A549 (cell line): ENCODE measurements around the gene THEMIS2. TPM values are rescaled to one million over a fixed set of nuclear protein-coding genes. Genes with fewer than 3 reads are reported as not detected.

Experiments
- ATAC-seq, 2 experiments: fragments of 200-7000 bp in 1 of 2; fragments of >200 bp in 1 of 2; cut with Nextera tagmentation in 1 of 2; cut with Tn5 transposase in 1 of 2; 3 replicates each; pipeline versions ENCODE4 v1.8.0 to v1.9.1; 2018 to 2020; ENCODE audit warnings: mild to moderate bottlenecking in 1 of 2, moderate library complexity in 1 of 2
- CTCF ChIA-PET: fragments of 300-600 bp; sonication (Branson Sonifier 250); formaldehyde crosslinking; extraction: SDS; loops from one replicate; lab custom pipeline; 2021; ENCODE audit warnings: antibody characterized with exemption, inconsistent platforms; lab: Yijun Ruan, JAX
- POLR2A ChIA-PET: fragments of 350-600 bp; formaldehyde crosslinking; extraction: SDS; loops from one replicate; lab custom pipeline; 2021; ENCODE audit warnings: antibody characterized with exemption, inconsistent platforms; lab: Yijun Ruan, JAX
- DNase-seq, 2 experiments: peaks; one replicate each; pipeline versions ENCODE4 v3.0.0 to v3.0.0-alpha.2; 2011 to 2016; ENCODE audit warnings: low read depth in 1 of 2, low spot score in 1 of 2
- FAIRE-seq: peaks from 2 replicates; lab custom pipeline; 2011; peaks lifted over from hg19 to GRCh38; lab: Jason Lieb, UNC
- H3K27ac ChIP-seq, 2 experiments: fragments of >200 bp; sonication (Bioruptor Twin); formaldehyde crosslinking; 3 replicates each; pipeline ENCODE4 v1.5.1; 2016 to 2017
- H3K4me1 ChIP-seq: fragments of >200 bp; sonication (Bioruptor Twin); formaldehyde crosslinking; 3 replicates; pipeline ENCODE4 v1.6.1; 2016
- H3K4me2 ChIP-seq: fragments of >200 bp; sonication (Bioruptor Twin); formaldehyde crosslinking; 3 replicates; pipeline ENCODE4 v1.6.1; 2016
- H3K4me3 ChIP-seq: fragments of >200 bp; sonication (Bioruptor Twin); formaldehyde crosslinking; 3 replicates; pipeline ENCODE4 v1.5.1; 2016
- H3K9me3 ChIP-seq: fragments of >200 bp; sonication (Bioruptor Twin); formaldehyde crosslinking; 3 replicates; pipeline ENCODE4 v1.6.1; 2016
- CBX2 ChIP-seq: fragments of 200-600 bp; sonication (generic); IDR thresholded peaks from 2 replicates; pipeline ENCODE4 v1.6.1; 2016; ENCODE audit warnings: low read depth, mild to moderate bottlenecking, borderline replicate concordance
- CEBPB ChIP-seq, 2 experiments: fragments of >200 bp in 1 of 2; sonication (Bioruptor Twin) in 1 of 2; formaldehyde crosslinking in 1 of 2; IDR thresholded peaks; 2 replicates each; pipeline ENCODE4 v1.6.1; 2012 to 2016
- CHD2 ChIP-seq: fragments of 150-350 bp; IDR thresholded peaks from 2 replicates; pipeline ENCODE4 v1.6.1; 2014; ENCODE audit warnings: low read length; ENCODE audit not compliant: partially characterized antibody
- CHD4 ChIP-seq: fragments of 200-600 bp; sonication (generic); IDR thresholded peaks from 2 replicates; pipeline ENCODE4 v1.6.1; 2016; ENCODE audit warnings: antibody characterized with exemption, mild to moderate bottlenecking, borderline replicate concordance
- EHF ChIP-seq: fragments of 250-450 bp; sonication (Bioruptor Pico); IDR thresholded peaks from 2 replicates; pipeline ENCODE4 v1.5.0; 2020; ENCODE audit warnings: mild to moderate bottlenecking
- EP300 ChIP-seq, 2 experiments: fragments of >200 bp; sonication (Bioruptor Twin); formaldehyde crosslinking; IDR thresholded peaks; 2 replicates in 1 of 2; 3 replicates in 1 of 2; pipeline ENCODE4 v1.6.1; 2016 to 2017
- FOXS1 ChIP-seq: fragments of 250-450 bp; sonication (Bioruptor Pico); IDR thresholded peaks from 2 replicates; pipeline ENCODE4 v1.5.0; 2020; ENCODE audit warnings: mild to moderate bottlenecking, moderate library complexity
- GATA3 ChIP-seq: IDR thresholded peaks from 2 replicates; pipeline ENCODE4 v1.6.1; 2012; ENCODE audit warnings: borderline replicate concordance
- HOXB5 ChIP-seq: fragments of 250-450 bp; sonication (Bioruptor Pico); IDR thresholded peaks from 2 replicates; pipeline ENCODE4 v1.5.0; 2020; ENCODE audit warnings: mild to moderate bottlenecking, moderate library complexity
- JUNB ChIP-seq: fragments of >200 bp; sonication (Bioruptor Twin); formaldehyde crosslinking; IDR thresholded peaks from 2 replicates; pipeline ENCODE4 v1.6.1; 2016
- KDM1A ChIP-seq: fragments of 200-600 bp; sonication (generic); IDR thresholded peaks from 2 replicates; pipeline ENCODE4 v1.6.1; 2016; ENCODE audit warnings: low read depth, mild to moderate bottlenecking
- KDM5A ChIP-seq: fragments of 200-600 bp; sonication (generic); IDR thresholded peaks from 2 replicates; pipeline ENCODE4 v1.6.1; 2016; ENCODE audit warnings: antibody characterized with exemption, mild to moderate bottlenecking
- MYC ChIP-seq: IDR thresholded peaks from 2 replicates; pipeline ENCODE4 v1.6.1; 2012; ENCODE audit warnings: mild to moderate bottlenecking, inconsistent platforms, low read length, improper control_type of control experiment, borderline replicate concordance
- NR3C1 ChIP-seq: fragments of >200 bp; sonication (Bioruptor Twin); formaldehyde crosslinking; IDR thresholded peaks from 3 replicates; pipeline ENCODE4 v1.6.1; 2017
- POLR2A ChIP-seq: IDR thresholded peaks from 2 replicates; pipeline ENCODE4 v1.6.1; 2012; ENCODE audit warnings: mild to moderate bottlenecking, low read length
- POLR2AphosphoS2 ChIP-seq: conservative IDR thresholded peaks from 2 replicates; pipeline ENCODE4 v1.6.1; 2012; ENCODE audit warnings: low read length, improper control_type of control experiment, inconsistent platforms
- RAD21 ChIP-seq, 2 experiments: fragments of >200 bp in 1 of 2; sonication (Bioruptor Twin) in 1 of 2; formaldehyde crosslinking in 1 of 2; IDR thresholded peaks in 1 of 2; conservative IDR thresholded peaks in 1 of 2; 2 replicates in 1 of 2; 3 replicates in 1 of 2; pipeline ENCODE4 v1.6.1; 2012 to 2018; ENCODE audit warnings: inconsistent platforms in 1 of 2
- RNF2 ChIP-seq: fragments of 200-600 bp; sonication (generic); IDR thresholded peaks from 2 replicates; pipeline ENCODE4 v1.6.1; 2016; ENCODE audit warnings: low read depth, mild to moderate bottlenecking, antibody characterized with exemption, moderate library complexity, borderline replicate concordance
- SREBF2 ChIP-seq: fragments of 450-650 bp; IDR thresholded peaks from 2 replicates; pipeline ENCODE4 v1.6.1; 2014; ENCODE audit warnings: mild to moderate bottlenecking, moderate library complexity
- TFCP2L1 ChIP-seq: fragments of 250-450 bp; sonication (Bioruptor Pico); IDR thresholded peaks from 2 replicates; pipeline ENCODE4 v1.5.0; 2021; ENCODE audit warnings: mild to moderate bottlenecking
- ZSCAN20 ChIP-seq: fragments of 250-450 bp; sonication (Bioruptor Pico); IDR thresholded peaks from 2 replicates; pipeline ENCODE4 v1.8.0; 2022; ENCODE audit warnings: mild to moderate bottlenecking, moderate library complexity
- WGBS: methylation state at CpG from one replicate; pipeline ENCODE4 v1.1.6; 2017; ENCODE audit errors: missing lambda C conversion rate; 5-methylcytosine and 5-hydroxymethylcytosine counted together
- polyA plus RNA-seq, 4 experiments: library from polyadenylated mRNA; depleted of rRNA in 3 of 4; stranded (reverse); fragments of >200 nt; fragmentation: RNase III in 1 of 4; extraction: RNeasy Plus Mini Kit Qiagen cat#74134 plus additional on column Dnase treatment in 1 of 4; gene quantifications; 2 replicates in 3 of 4; 3 replicates in 1 of 4; pipeline ENCODE4 v1.2.3, GENCODE V29; 2011 to 2017
- TF ChIP-seq, protein P1 (sequence below): fragments of 200-600 bp; sonication (generic); IDR thresholded peaks from 2 replicates; pipeline ENCODE4 v1.6.1; 2016; ENCODE audit warnings: antibody characterized with exemption, mild to moderate bottlenecking, moderate library complexity
- TF ChIP-seq, protein P2 (sequence below): fragments of 450-650 bp; IDR thresholded peaks from 2 replicates; pipeline ENCODE4 v1.6.1; 2014; ENCODE audit warnings: antibody characterized with exemption
- TF ChIP-seq, protein P3 (sequence below): fragments of 250-450 bp; sonication (Bioruptor Pico); IDR thresholded peaks from 2 replicates; pipeline ENCODE4 v1.5.0; 2021; ENCODE audit warnings: mild to moderate bottlenecking, moderate library complexity, borderline replicate concordance
- TF ChIP-seq, protein P4 (sequence below): fragments of >200 bp; sonication (Bioruptor Twin); formaldehyde crosslinking; IDR thresholded peaks from 3 replicates; pipeline ENCODE4 v1.5.1; 2016

THEMIS2 gene
- polyA plus RNA-seq, 2 of the 4 experiments (the other 2 are of a cell fraction) = 0.58 to 0.81 TPM

DNA sequence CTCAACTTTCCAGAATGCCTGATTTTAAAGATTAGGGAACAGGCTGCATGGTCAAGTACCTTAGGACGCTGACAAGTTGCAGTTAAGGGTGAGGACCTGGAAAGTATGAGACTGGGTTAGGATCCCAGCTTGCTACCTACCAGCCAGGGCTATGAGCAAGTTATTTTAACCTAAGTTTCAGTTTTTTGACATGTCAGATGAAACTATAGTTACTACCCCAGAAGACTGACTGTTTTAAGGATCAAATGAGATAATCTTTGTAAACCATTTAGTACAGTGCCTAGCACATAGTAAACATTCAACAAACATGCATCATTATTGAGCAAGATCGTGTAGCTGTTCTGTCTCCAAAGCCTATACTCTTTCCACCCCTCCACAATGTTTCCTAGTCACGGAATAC lies 14.4 kb downstream of the THEMIS2 start (continued):
- no peak for TF ChIP-seq EHF (CRISPR knock-in tag)
- TF ChIP-seq CHD4 = no peak
- TF ChIP-seq POLR2AphosphoS2 = no peak

DNA sequence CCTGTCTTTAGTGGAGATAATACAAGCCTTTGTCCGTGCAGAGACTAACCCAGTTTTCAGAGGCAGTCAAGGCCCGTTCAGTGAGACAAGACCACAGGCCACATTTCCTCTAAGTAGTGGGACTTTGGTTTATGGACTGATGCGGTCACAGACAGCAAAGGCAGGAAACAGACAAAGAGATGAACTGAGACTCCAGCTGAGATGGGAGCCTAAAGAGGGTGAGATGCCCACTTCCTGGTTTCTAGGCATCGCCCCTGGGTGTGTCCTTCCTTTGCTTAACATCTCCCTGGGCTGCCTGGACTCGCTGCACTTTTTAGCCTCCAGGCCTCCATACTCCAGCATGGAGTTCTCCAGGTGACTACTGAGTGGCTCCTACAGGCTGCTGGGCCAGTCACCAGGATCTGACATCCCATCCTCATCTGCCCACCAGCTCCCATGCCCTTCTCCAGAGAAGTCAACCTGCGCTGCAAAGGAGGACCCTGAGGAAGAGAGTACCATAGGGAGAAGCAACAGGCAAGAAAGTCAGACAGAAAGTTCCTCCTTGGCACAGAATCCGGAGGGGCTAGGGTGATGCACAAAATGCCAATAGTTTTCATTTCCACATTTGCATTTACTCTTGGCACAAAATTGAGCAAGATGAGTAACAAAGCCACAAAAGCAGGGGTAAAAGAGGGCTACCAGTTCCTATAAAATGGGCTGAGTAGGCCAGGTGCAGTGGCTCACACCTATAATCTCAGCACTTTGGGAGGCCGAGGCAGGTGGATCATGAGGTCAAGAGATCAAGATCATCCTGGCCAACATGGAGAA lies 15.1 kb downstream of the THEMIS2 start:
- Histone ChIP-seq H3K27ac (no peak overlapping the region), H3K9me3 (no peaks in the 10 kb centered on the region), H3K4me2 (no peak overlapping the region), H3K4me1 (no peaks in the 10 kb centered on the region), H3K4me3 (no peak overlapping the region)
- FAIRE-seq (no peak), ATAC-seq (no peak), DNase-seq (no peak)
- 88% methylated on average over 8 of the region's 8 CpGs for WGBS
- ChIA-PET CTCF (interaction anchor here (0.6 kb wide), 1 partner anchor 30 kb away, joined by 3 read pairs; no protein-coding TSS in a partner anchor), POLR2A (no interaction called here)
- TF ChIP-seq MYC (no peak), RNF2 (no peak), HOXB5 (CRISPR knock-in tag) (no peak), CHD2 (no peak), GATA3 (no peak), ZSCAN20 (CRISPR knock-in tag) (no peak)

DNA sequence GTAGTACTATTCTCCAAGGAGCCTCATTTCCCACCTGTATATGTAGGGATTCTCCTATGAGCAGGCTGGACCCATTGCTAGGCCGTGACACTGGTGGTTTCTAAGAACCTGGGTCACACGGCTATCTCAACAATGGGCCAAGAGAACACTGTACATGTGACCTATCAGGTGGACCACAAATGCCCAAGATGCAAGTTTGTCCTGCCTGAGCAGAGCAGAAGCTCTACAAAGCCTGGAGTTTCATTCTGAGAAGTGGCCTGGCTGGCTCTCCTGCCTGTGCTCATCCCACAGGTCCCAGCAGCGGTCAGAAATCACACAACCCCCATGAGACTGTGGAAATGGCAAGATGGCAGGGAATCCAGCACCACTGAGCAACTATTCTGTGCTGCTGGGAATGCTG lies 17.2 kb downstream of the THEMIS2 start:
- FAIRE-seq (no peak), ATAC-seq (no peak), DNase-seq (no peak)
- no peaks in the 10 kb centered on the region for H3K9me3 ChIP-seq
- CTCF ChIA-PET = no interaction called here
- POLR2A ChIA-PET = no interaction called here
- no peaks in the 10 kb centered on the region for H3K4me1 ChIP-seq
- H3K27ac ChIP-seq = no peak overlapping the region
- 100% methylated on average over 2 of the region's 3 CpGs for WGBS
- H3K4me3 ChIP-seq = no peak overlapping the region
- TF ChIP-seq CEBPB (IDR thresholded peaks at IDR 0.05) (no peak), CBX2 (no peak), NR3C1 (no peak), EP300 (IDR thresholded peaks at IDR 0.05) (no peak), KDM1A (no peak), KDM5A (no peak), JUNB (no peak), EHF (CRISPR knock-in tag) (no peak), RAD21 (conservative IDR thresholded peaks at IDR 0.05 in 1 of 2, IDR thresholded peaks at IDR 0.05 in 1 of 2) (no peak), SREBF2 (no peak), POLR2A (no peak), GATA3 (no peak), TFCP2L1 (CRISPR knock-in tag) (no peak), FOXS1 (CRISPR knock-in tag) (no peak)
- TF ChIP-seq, protein P1, sequence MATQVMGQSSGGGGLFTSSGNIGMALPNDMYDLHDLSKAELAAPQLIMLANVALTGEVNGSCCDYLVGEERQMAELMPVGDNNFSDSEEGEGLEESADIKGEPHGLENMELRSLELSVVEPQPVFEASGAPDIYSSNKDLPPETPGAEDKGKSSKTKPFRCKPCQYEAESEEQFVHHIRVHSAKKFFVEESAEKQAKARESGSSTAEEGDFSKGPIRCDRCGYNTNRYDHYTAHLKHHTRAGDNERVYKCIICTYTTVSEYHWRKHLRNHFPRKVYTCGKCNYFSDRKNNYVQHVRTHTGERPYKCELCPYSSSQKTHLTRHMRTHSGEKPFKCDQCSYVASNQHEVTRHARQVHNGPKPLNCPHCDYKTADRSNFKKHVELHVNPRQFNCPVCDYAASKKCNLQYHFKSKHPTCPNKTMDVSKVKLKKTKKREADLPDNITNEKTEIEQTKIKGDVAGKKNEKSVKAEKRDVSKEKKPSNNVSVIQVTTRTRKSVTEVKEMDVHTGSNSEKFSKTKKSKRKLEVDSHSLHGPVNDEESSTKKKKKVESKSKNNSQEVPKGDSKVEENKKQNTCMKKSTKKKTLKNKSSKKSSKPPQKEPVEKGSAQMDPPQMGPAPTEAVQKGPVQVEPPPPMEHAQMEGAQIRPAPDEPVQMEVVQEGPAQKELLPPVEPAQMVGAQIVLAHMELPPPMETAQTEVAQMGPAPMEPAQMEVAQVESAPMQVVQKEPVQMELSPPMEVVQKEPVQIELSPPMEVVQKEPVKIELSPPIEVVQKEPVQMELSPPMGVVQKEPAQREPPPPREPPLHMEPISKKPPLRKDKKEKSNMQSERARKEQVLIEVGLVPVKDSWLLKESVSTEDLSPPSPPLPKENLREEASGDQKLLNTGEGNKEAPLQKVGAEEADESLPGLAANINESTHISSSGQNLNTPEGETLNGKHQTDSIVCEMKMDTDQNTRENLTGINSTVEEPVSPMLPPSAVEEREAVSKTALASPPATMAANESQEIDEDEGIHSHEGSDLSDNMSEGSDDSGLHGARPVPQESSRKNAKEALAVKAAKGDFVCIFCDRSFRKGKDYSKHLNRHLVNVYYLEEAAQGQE = no peak
- TF ChIP-seq, protein P2, sequence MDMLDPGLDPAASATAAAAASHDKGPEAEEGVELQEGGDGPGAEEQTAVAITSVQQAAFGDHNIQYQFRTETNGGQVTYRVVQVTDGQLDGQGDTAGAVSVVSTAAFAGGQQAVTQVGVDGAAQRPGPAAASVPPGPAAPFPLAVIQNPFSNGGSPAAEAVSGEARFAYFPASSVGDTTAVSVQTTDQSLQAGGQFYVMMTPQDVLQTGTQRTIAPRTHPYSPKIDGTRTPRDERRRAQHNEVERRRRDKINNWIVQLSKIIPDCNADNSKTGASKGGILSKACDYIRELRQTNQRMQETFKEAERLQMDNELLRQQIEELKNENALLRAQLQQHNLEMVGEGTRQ = no peak
- TF ChIP-seq, protein P3, sequence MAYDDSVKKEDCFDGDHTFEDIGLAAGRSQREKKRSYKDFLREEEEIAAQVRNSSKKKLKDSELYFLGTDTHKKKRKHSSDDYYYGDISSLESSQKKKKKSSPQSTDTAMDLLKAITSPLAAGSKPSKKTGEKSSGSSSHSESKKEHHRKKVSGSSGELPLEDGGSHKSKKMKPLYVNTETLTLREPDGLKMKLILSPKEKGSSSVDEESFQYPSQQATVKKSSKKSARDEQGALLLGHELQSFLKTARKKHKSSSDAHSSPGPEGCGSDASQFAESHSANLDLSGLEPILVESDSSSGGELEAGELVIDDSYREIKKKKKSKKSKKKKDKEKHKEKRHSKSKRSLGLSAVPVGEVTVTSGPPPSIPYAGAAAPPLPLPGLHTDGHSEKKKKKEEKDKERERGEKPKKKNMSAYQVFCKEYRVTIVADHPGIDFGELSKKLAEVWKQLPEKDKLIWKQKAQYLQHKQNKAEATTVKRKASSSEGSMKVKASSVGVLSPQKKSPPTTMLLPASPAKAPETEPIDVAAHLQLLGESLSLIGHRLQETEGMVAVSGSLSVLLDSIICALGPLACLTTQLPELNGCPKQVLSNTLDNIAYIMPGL = no peak
- TF ChIP-seq, protein P4, sequence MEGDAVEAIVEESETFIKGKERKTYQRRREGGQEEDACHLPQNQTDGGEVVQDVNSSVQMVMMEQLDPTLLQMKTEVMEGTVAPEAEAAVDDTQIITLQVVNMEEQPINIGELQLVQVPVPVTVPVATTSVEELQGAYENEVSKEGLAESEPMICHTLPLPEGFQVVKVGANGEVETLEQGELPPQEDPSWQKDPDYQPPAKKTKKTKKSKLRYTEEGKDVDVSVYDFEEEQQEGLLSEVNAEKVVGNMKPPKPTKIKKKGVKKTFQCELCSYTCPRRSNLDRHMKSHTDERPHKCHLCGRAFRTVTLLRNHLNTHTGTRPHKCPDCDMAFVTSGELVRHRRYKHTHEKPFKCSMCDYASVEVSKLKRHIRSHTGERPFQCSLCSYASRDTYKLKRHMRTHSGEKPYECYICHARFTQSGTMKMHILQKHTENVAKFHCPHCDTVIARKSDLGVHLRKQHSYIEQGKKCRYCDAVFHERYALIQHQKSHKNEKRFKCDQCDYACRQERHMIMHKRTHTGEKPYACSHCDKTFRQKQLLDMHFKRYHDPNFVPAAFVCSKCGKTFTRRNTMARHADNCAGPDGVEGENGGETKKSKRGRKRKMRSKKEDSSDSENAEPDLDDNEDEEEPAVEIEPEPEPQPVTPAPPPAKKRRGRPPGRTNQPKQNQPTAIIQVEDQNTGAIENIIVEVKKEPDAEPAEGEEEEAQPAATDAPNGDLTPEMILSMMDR = no peak
- H3K4me2 ChIP-seq = no peak overlapping the region
